Nucleus accumbens (tissue), 56 donors: ENCODE data around the gene NIPAL1.

Source experiments
- DNase-seq, 56 donors: peaks; one replicate each; lab custom pipeline; 2025; lab: John Stamatoyannopoulos, UW

The NIPAL1 gene

GRCh38 chr4:48058617-48059530 is 42.3 kb downstream of the NIPAL1 start:
- DNase-seq, result no peak

DNA sequence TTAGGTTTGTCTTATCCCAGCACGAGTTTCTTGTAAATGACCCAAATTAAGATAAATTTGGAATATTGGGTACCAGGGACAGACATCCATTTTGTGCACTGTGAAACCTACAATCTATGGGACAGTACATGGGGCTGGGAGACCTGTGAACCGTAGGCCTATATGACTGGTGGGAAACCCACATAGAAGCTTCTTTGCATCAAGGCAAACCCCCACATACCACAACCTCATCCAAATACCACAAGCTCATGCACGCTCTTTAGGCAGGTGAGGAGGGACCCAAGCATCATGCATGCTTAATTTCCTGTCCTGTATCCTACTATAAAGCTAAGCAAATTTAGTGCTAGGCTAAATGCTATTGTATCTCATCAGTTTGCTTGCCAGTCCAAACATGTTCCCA is 47.8 kb downstream of the NIPAL1 start:
- DNase-seq, result no peak

- no peak for DNase-seq
Observed at GRCh38 chr4:48065587-48066052, 49.0 kb downstream of the NIPAL1 start.

DNA sequence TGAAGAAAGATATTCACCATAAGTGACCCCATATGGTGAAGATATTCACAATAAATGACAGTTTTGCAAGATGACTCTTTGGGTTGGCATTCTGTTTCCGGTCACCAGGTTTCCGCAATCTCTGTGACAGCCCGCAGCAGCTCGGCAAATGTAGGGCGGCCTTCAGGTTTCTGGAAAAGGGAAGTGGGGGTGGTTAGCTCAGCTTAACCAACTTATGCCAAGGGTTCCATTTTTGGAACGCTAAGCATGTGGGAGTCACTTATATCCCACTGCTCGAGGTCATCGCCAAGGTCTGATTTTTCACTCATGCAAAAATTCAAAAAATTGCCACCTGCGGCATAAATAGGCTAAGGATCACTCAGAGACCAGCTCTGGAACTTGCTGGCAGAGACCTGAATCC is 51.0 kb downstream of the NIPAL1 start:
- DNase-seq, result no peak

- no peak for DNase-seq
Observed at GRCh38 chr4:48068182-48068581, 51.6 kb downstream of the NIPAL1 start.

- DNase-seq, result no peak
Observed at GRCh38 chr4:48069026-48069425, 52.5 kb downstream of the NIPAL1 start.

GRCh38 chr4:48071191-48071590 is 54.6 kb downstream of the NIPAL1 start:
- DNase-seq, result no peak

- no peak for DNase-seq
Observed at GRCh38 chr4:48073567-48074103, 57.1 kb downstream of the NIPAL1 start.

- no peak for DNase-seq
Observed at GRCh38 chr4:48074657-48075056, 58.1 kb downstream of the NIPAL1 start.

- no peak for DNase-seq
Observed at GRCh38 chr4:48078425-48078824, 61.9 kb downstream of the NIPAL1 start.

DNA sequence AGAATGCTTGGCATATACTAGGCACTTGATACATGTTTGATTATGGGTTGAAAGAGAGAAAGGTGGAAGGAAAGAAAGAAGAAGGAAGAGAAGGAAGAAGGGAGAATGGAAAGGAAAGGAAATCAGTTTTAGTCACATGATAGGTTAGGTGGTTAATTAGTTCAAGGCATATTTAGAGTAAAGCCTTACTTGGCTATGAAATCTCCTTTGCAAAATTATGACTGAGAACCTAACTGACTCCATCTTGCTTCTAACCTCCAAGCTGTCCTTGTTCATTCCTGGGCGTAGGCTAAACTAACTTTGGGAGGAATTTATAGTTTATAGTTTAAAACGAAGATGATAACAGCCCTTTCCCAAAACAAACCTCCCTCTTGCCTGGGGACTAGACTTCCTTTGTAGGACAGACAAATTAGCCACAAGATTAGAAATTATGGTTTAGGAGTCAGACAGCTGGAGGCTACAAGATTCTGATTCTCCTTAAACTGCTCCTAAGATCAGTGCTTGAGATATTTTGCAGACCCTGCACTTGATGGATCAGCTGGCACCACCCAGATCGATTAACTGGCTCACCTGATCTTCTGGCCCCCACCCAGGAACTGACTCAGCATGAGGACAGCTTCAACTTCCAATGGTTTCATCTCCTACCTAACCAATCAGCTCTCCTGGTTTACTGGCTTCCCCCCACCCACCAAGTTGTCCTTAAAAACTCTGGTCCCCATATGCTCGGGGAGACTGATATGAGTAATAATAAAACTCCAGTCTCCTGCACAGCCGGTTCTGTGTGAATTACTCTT is 62.5 kb downstream of the NIPAL1 start:
- DNase-seq, result no peak

GRCh38 chr4:48079972-48080391 is 63.4 kb downstream of the NIPAL1 start:
- DNase-seq, result no peak

GRCh38 chr4:48081196-48081595 is 64.6 kb downstream of the NIPAL1 start:
- no peak for DNase-seq

- no peak for DNase-seq
Observed at GRCh38 chr4:48082956-48083355, 66.4 kb downstream of the NIPAL1 start.

DNA sequence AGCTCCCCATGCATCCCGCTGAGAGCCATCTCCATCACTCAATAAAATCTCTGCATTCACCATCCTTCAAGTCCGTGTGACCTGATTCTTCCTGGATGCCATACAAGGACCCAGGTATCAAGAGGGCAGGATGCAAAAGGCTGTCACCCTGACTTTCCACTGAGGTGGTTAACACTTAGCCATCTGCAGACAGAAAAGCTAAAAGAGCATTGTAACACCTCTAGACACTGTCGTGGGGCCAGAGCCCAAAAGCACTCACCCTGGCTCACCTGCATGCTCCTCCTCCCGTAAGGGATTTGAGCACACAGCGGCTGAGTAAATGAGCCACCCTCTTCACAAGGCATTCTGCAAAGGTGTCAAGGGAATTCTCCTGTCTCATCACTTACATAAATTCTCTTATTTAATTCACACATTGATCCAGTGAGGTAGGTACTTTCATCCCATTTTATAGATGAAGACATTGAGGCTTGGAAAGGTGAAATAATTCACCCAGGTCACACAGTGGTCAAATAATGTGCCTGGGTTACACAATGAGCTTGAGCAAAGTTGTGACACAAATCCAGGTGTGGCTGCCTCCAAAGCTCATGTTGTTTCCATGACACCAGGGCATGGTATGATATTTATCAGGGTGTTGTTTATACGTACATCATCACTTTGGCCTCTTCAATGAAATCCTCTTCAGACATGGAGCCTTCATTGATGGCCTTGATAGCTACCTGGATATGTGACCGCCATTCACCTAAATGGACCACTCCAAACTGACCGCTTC is 69.4 kb downstream of the NIPAL1 start:
- no peak for DNase-seq
